H1 (cell line): ENCODE results near the gene RPS19. TPM values are rescaled to one million over a fixed set of nuclear protein-coding genes. Genes with fewer than 3 reads are reported as not detected.

Source experiments
- CTCF ChIA-PET: fragments of 300-600 bp; sonication (Branson Sonifier 250); formaldehyde crosslinking; loops from one replicate; lab custom pipeline; 2021; ENCODE audit not compliant: partially characterized antibody; lab: Charles Lee
- POLR2A ChIA-PET: fragments of 300-600 bp; sonication (Branson Sonifier 250); formaldehyde crosslinking; loops from one replicate; lab custom pipeline; 2021; ENCODE audit warnings: inconsistent platforms; ENCODE audit not compliant: partially characterized antibody; lab: Charles Lee
- DNase-seq, 2 experiments: peaks; one replicate each; pipeline versions ENCODE4 v3.0.0 to v3.0.0-alpha.2; 2010 to 2022; ENCODE audit warnings: low spot score in 2 of 2, low read depth in 1 of 2, mixed read lengths in 1 of 2
- FAIRE-seq: peaks from 2 replicates; lab custom pipeline; 2011; peaks lifted over from hg19 to GRCh38; lab: Jason Lieb, UNC
- H2AFZ ChIP-seq: 2 replicates; pipeline ENCODE4 v1.8.1; 2012; ENCODE audit warnings: low read length, inconsistent platforms
- H2AK5ac ChIP-seq: 2 replicates; pipeline ENCODE4 v1.6.1; 2013; ENCODE audit warnings: low read depth, low read length
- H2BK120ac ChIP-seq: replicated peaks from 2 replicates; pipeline ENCODE3; 2013; ENCODE audit warnings: low read depth, low read length, inconsistent platforms
- H2BK12ac ChIP-seq: 2 replicates; pipeline ENCODE4 v1.6.1; 2013; ENCODE audit warnings: low read depth, low read length
- H2BK15ac ChIP-seq: 2 replicates; pipeline ENCODE4 v1.6.1; 2013; ENCODE audit warnings: low read length
- H2BK20ac ChIP-seq: 2 replicates; pipeline ENCODE4 v1.6.1; 2013; ENCODE audit warnings: low read length
- H2BK5ac ChIP-seq: 2 replicates; pipeline ENCODE4 v1.6.1; 2013; ENCODE audit warnings: low read depth, low read length
- H3K14ac ChIP-seq: 2 replicates; pipeline ENCODE4 v1.6.1; 2013; ENCODE audit warnings: inconsistent platforms; ENCODE audit not compliant: insufficient read length
- H3K18ac ChIP-seq: 2 replicates; pipeline ENCODE4 v1.6.1; 2013; ENCODE audit warnings: low read length; ENCODE audit errors: extremely low read depth
- H3K23ac ChIP-seq: 2 replicates; pipeline ENCODE4 v1.6.1; 2013; ENCODE audit warnings: inconsistent platforms; ENCODE audit not compliant: insufficient read length
- H3K23me2 ChIP-seq: 2 replicates; pipeline ENCODE4 v1.6.1; 2013; ENCODE audit warnings: low read depth, low read length
- H3K27ac ChIP-seq: 2 replicates; pipeline ENCODE4 v1.6.1; 2011; ENCODE audit warnings: low read depth, low read length, inconsistent platforms
- H3K27me3 ChIP-seq, 4 experiments: replicated peaks in 1 of 4; 1 replicate in 1 of 4; 2 replicates in 3 of 4; pipeline versions ENCODE4 v1.6.1 to v1.8.1; 2011 to 2013; ENCODE audit warnings: low read length in 3 of 4, mild to moderate bottlenecking in 3 of 4, inconsistent platforms in 2 of 4, mixed read lengths in 2 of 4, moderate library complexity in 1 of 4; ENCODE audit not compliant: control insufficient read depth in 3 of 4, insufficient read depth in 3 of 4; ENCODE audit errors: extremely low read depth in 1 of 4
- H3K36me3 ChIP-seq, 4 experiments: 2 replicates each; pipeline versions ENCODE4 v1.6.1 to v1.8.1; 2011 to 2013; ENCODE audit warnings: mild to moderate bottlenecking in 4 of 4, low read length in 3 of 4, moderate library complexity in 2 of 4, control low read depth in 1 of 4, inconsistent platforms in 1 of 4; ENCODE audit not compliant: insufficient read depth in 4 of 4, control insufficient read depth in 2 of 4
- H3K4ac ChIP-seq: replicated peaks from 2 replicates; pipeline ENCODE3; 2013; ENCODE audit warnings: low read length, low read depth, mixed read lengths, inconsistent platforms; ENCODE audit not compliant: insufficient read length
- H3K4me1 ChIP-seq, 4 experiments: replicated peaks in 1 of 4; 1 replicate in 1 of 4; 2 replicates in 3 of 4; pipeline versions ENCODE4 v1.6.1 to v1.8.1; 2011 to 2013; ENCODE audit warnings: low read length in 3 of 4, inconsistent platforms in 2 of 4, mixed read lengths in 1 of 4; ENCODE audit not compliant: insufficient read depth in 4 of 4, control insufficient read depth in 3 of 4
- H3K4me2 ChIP-seq, 2 experiments: 2 replicates each; pipeline versions ENCODE4 v1.6.1 to v1.8.1; 2011 to 2013; ENCODE audit warnings: low read depth in 2 of 2, low read length in 2 of 2, control low read depth in 1 of 2, inconsistent platforms in 1 of 2, mild to moderate bottlenecking in 1 of 2; ENCODE audit not compliant: insufficient read depth in 1 of 2
- H3K4me3 ChIP-seq, 4 experiments: fragments of 200-600, 300-600 bp in 1 of 4; sonication (generic), shearing (Covaris generic), sonication (Bioruptor Twin) in 1 of 4; 2 replicates each; pipeline versions ENCODE4 v1.5.1 to v1.8.1; 2011 to 2016; ENCODE audit warnings: low read length in 4 of 4, low read depth in 3 of 4, control low read depth in 2 of 4, inconsistent platforms in 2 of 4, mild to moderate bottlenecking in 2 of 4, mixed read lengths in 1 of 4, moderate library complexity in 1 of 4; ENCODE audit not compliant: insufficient read depth in 2 of 4; ENCODE audit errors: extremely low read depth in 1 of 4
- H3K56ac ChIP-seq: replicated peaks from 2 replicates; pipeline ENCODE3; 2013; ENCODE audit warnings: low read depth, mild to moderate bottlenecking, mixed read lengths, low read length, inconsistent platforms; ENCODE audit not compliant: insufficient read length
- H3K79me1 ChIP-seq: 2 replicates; pipeline ENCODE4 v1.6.1; 2013; ENCODE audit warnings: low read depth, low read length, control low read depth
- H3K79me2 ChIP-seq, 2 experiments: 2 replicates each; pipeline versions ENCODE4 v1.6.1 to v1.8.1; 2012 to 2013; ENCODE audit warnings: low read length in 2 of 2, mild to moderate bottlenecking in 2 of 2, inconsistent platforms in 1 of 2; ENCODE audit not compliant: insufficient read depth in 2 of 2, control insufficient read depth in 1 of 2
- H3K9ac ChIP-seq, 4 experiments: replicated peaks in 1 of 4; 1 replicate in 1 of 4; 2 replicates in 3 of 4; pipeline versions ENCODE4 v1.6.1 to v1.8.1; 2011 to 2013; ENCODE audit warnings: low read depth in 3 of 4, low read length in 3 of 4, control low read depth in 2 of 4, mild to moderate bottlenecking in 2 of 4, moderate library complexity in 2 of 4, inconsistent platforms in 1 of 4; ENCODE audit errors: extremely low read depth in 1 of 4
- H3K9me3 ChIP-seq, 2 experiments: 2 replicates each; pipeline versions ENCODE4 v1.6.1 to v1.8.1; 2012 to 2013; ENCODE audit warnings: mild to moderate bottlenecking in 2 of 2, moderate library complexity in 2 of 2, control low read depth in 1 of 2, inconsistent platforms in 1 of 2, low read depth in 1 of 2, low read length in 1 of 2, mixed read lengths in 1 of 2; ENCODE audit not compliant: insufficient read depth in 2 of 2
- H4K20me1 ChIP-seq, 2 experiments: replicated peaks in 1 of 2; 2 replicates each; pipeline versions ENCODE3 to v1.8.1; 2011 to 2013; ENCODE audit warnings: inconsistent platforms in 2 of 2, low read length in 2 of 2, mild to moderate bottlenecking in 1 of 2; ENCODE audit not compliant: insufficient read depth in 2 of 2, control insufficient read depth in 1 of 2
- H4K5ac ChIP-seq: 2 replicates; pipeline ENCODE4 v1.6.1; 2013; ENCODE audit warnings: low read length, low read depth, mixed read lengths, inconsistent platforms; ENCODE audit not compliant: insufficient read length
- H4K8ac ChIP-seq: 2 replicates; pipeline ENCODE4 v1.8.0; 2013; ENCODE audit warnings: mild to moderate bottlenecking, moderate library complexity, low read length, inconsistent platforms; ENCODE audit not compliant: insufficient read depth; ENCODE audit errors: extremely low read depth
- H4K91ac ChIP-seq: replicated peaks from 2 replicates; pipeline ENCODE3; 2013; ENCODE audit warnings: low read length, mixed read lengths, inconsistent platforms; ENCODE audit not compliant: insufficient read length
- CREB1 ChIP-seq: IDR thresholded peaks from 2 replicates; pipeline ENCODE4 v1.6.1; 2012; ENCODE audit warnings: inconsistent platforms
- CTCF ChIP-seq, 3 experiments: IDR thresholded peaks; 1 replicate in 2 of 3; 2 replicates in 1 of 3; pipeline versions ENCODE4 v1.5.1 to v1.6.1; 2011; ENCODE audit warnings: low read length in 3 of 3, mild to moderate bottlenecking in 3 of 3, inconsistent platforms in 2 of 3, low read depth in 1 of 3, moderate library complexity in 1 of 3; ENCODE audit not compliant: insufficient read depth in 1 of 3; ENCODE audit errors: control extremely low read depth in 1 of 3
- NANOG ChIP-seq: IDR thresholded peaks from 2 replicates; pipeline ENCODE4 v1.6.1; 2011; ENCODE audit warnings: low read length, low read depth, mild to moderate bottlenecking, inconsistent platforms; ENCODE audit not compliant: insufficient read depth, poor library complexity, severe bottlenecking
- YY1 ChIP-seq: IDR thresholded peaks from 2 replicates; pipeline ENCODE4 v1.6.1; 2011; ENCODE audit warnings: low read depth, mild to moderate bottlenecking, low read length
- WGBS, 2 experiments: shearing (Covaris generic) in 1 of 2; methylation state at CpG; one replicate each; pipeline versions ENCODE4 v1.1.6 to v1.1.7; 2013 to 2015; ENCODE audit warnings: low lambda C conversion rate in 2 of 2, mixed read lengths in 2 of 2, inconsistent platforms in 1 of 2, low coverage in 1 of 2, missing lambda C conversion rate in 1 of 2; ENCODE audit not compliant: insufficient replicate concordance in 2 of 2, insufficient coverage in 1 of 2, insufficient read length in 1 of 2; ENCODE audit errors: extremely low coverage in 1 of 2, missing lambda C conversion rate in 1 of 2; 5-methylcytosine and 5-hydroxymethylcytosine counted together
- polyA plus RNA-seq, 7 experiments: library from polyadenylated mRNA; depleted of rRNA in 3 of 7; stranded (reverse) in 5 of 7; unstranded in 2 of 7; fragments of >200 nt in 5 of 7; fragments of 200-250 nt in 2 of 7; gene quantifications; 1 replicate in 5 of 7; 2 replicates in 1 of 7; 4 replicates in 1 of 7; pipeline versions ENCODE4 v1.2.1 to v1.2.3, GENCODE V29; 2011 to 2013; ENCODE audit warnings: missing spikeins in 2 of 7, mixed read lengths in 2 of 7
- total RNA-seq: library from RNA; stranded (reverse); fragmentation: NEBNext Ultra II Directional; extraction: Animal tissue kit (Norgen Biotek cat#: 25700); gene quantifications from 2 replicates; pipeline ENCODE4 v1.2.1, GENCODE V29; 2021

Gene RPS19
- total and polyA plus RNA-seq, 2 of the 8 experiments (the other 6 are each of a cell fraction or from before 2014, with no cell fraction given): 2,817 to 5,751 TPM

- peaks cover 0 to 5% of the 10 kb centered on the region in 2 experiments for H4K20me1 ChIP-seq
- no peak overlapping the region for H4K91ac ChIP-seq
- no peak overlapping the region for H3K9ac ChIP-seq
- H3K79me2 ChIP-seq: no peaks in the 10 kb centered on the region
- no peak overlapping the region for H2BK15ac ChIP-seq
- DNase-seq: no peak
- no peaks in the 10 kb centered on the region for H3K9me3 ChIP-seq
- H3K56ac ChIP-seq: no peak overlapping the region
- H3K4me1 ChIP-seq: peaks cover 0 to 5% (median 1%) of the 10 kb centered on the region in 4 experiments; a peak in 1 of 7 replicates
- no peak overlapping the region for H3K14ac ChIP-seq
- no peaks in the 10 kb centered on the region for H3K79me1 ChIP-seq
- H2BK12ac ChIP-seq: no peak overlapping the region
- no peak overlapping the region for H2AK5ac ChIP-seq
- no peak overlapping the region for H3K23ac ChIP-seq
- no peak overlapping the region for H3K4me2 ChIP-seq
- H3K36me3 ChIP-seq: peaks cover 0 to 4% (median 2%) of the 10 kb centered on the region in 4 experiments; a peak in 4 of 8 replicates
- TF ChIP-seq CREB1 (0 out of 2 replicates have a peak, but pooled peaks have one; percentile 12), YY1 (no peak), NANOG (no peak), CTCF (IDR thresholded peaks at IDR 0.05; ENCODE audit: control extremely low read depth in 1 of 3, insufficient read depth in 1 of 3, low read depth in 1 of 3, low read length in 3 of 3) (peak; percentile 10 to 53 (median 45); a peak in 3 of 4 replicates)
- no peak overlapping the region for H3K18ac ChIP-seq
- no peak overlapping the region for H4K8ac ChIP-seq
- no peak overlapping the region for H3K27ac ChIP-seq
- no peak overlapping the region for H2AFZ ChIP-seq
- FAIRE-seq: no peak
- H3K4me3 ChIP-seq: no peak overlapping the region
- no peaks in the 10 kb centered on the region for H3K27me3 ChIP-seq
- 88% methylated on average over 6 of the region's 6 CpGs; no CpG with 5 or more reads in 1 of the 2 experiments for WGBS, 2 experiments
- ChIA-PET CTCF (interaction anchor here (0.9 to 2.5 kb wide), 2 partner anchors 13 to 20 kb away, joined by 3 to 11 read pairs; no protein-coding TSS in a partner anchor), POLR2A (interaction anchor here (0.7 to 2.7 kb wide), 2 partner anchors 10 to 12 kb away, joined by 3 to 14 read pairs; no protein-coding TSS in a partner anchor)
- no peak overlapping the region for H3K4ac ChIP-seq
- no peak overlapping the region for H2BK120ac ChIP-seq
- H4K5ac ChIP-seq: no peak overlapping the region
- no peak overlapping the region for H2BK20ac ChIP-seq
- H2BK5ac ChIP-seq: no peak overlapping the region
- H3K23me2 ChIP-seq: no peaks in the 10 kb centered on the region
Measured at GRCh38 chr19:41893899-41894298, 33.8 kb downstream of the RPS19 start.
